Tibial artery (tissue), 4 donors: ENCODE data around the gene GPR153.

Source experiments
- DNase-seq, 2 donors: peaks; one replicate each; pipeline ENCODE4 v3.0.0-alpha.2; 2019
- H3K27ac ChIP-seq, 2 donors: fragments of 200-600 bp; sonication (generic) in 1 of 2; 1 replicate in 1 of 2; 2 replicates in 1 of 2; pipeline ENCODE4 v1.5.1; 2018 to 2019; ENCODE audit warnings: mild to moderate bottlenecking in 1 of 2
- H3K27me3 ChIP-seq, 2 donors: fragments of 200-600 bp; sonication (generic) in 1 of 2; one replicate each; pipeline versions ENCODE4 v1.5.1 to v1.6.0; 2016 to 2019
- H3K36me3 ChIP-seq, 3 donors: fragments of 200-600 bp; sonication (generic) in 2 of 3; one replicate each; pipeline ENCODE4 v1.5.1; 2016 to 2019; ENCODE audit warnings: mild to moderate bottlenecking in 2 of 3
- H3K4me1 ChIP-seq, 4 donors: fragments of 200-600 bp; sonication (generic) in 2 of 4; 1 replicate in 3 of 4; 2 replicates in 1 of 4; pipeline ENCODE4 v1.5.1; 2016 to 2019
- H3K4me3 ChIP-seq, 2 donors: fragments of 200-600 bp; sonication (generic) in 1 of 2; 1 replicate in 1 of 2; 2 replicates in 1 of 2; pipeline ENCODE4 v1.5.1; 2018 to 2019; ENCODE audit warnings: mild to moderate bottlenecking in 2 of 2
- H3K9me3 ChIP-seq, 3 donors: fragments of 200-600 bp; sonication (generic) in 1 of 3; one replicate each; pipeline ENCODE4 v1.5.1; 2016 to 2019
- CTCF ChIP-seq, 2 experiments: fragments of 200-600 bp in 1 of 2; fragments of 450-650 bp in 1 of 2; IDR thresholded peaks; one replicate each; pipeline ENCODE4 v1.5.1; 2017 to 2019; ENCODE audit warnings: antibody characterized with exemption in 2 of 2, mild to moderate bottlenecking in 1 of 2, moderate library complexity in 1 of 2
- intact Hi-C: fragments of 100-400 bp; cut with DNase I; formaldehyde crosslinking; loops from one replicate; pipeline ENCODE4 v1.15.0; 2023; ENCODE audit warnings: low total_unique reads

GPR153 gene

GRCh38 chr1:6249739-6250689, 10.9 kb downstream of the GPR153 start:
- H3K4me3 ChIP-seq = no peak overlapping the region
- intact Hi-C loops = loop anchor here (5.0 kb wide), 2 partner anchors 92 to 188 kb away; no protein-coding TSS in a partner anchor
- peaks cover 6 to 88% of the 10 kb centered on the region in 2 donors for H3K27me3 ChIP-seq
- peaks cover 0 to 5% (median 0%) of the 10 kb centered on the region in 3 donors for H3K36me3 ChIP-seq
- no peak for DNase-seq
- H3K27ac ChIP-seq = no peak overlapping the region
- H3K9me3 ChIP-seq = no peaks in the 10 kb centered on the region
- no peak for TF ChIP-seq CTCF (IDR thresholded peaks at IDR 0.05)
- peaks cover 0 to 28% (median 9%) of the 10 kb centered on the region in 4 donors for H3K4me1 ChIP-seq

- Histone ChIP-seq H3K27me3 (peaks cover 6 to 95% of the 10 kb centered on the region in 2 donors), H3K36me3 (peaks cover 0 to 2% (median 0%) of the 10 kb centered on the region in 3 donors), H3K27ac (no peak overlapping the region), H3K4me1 (peaks cover 0 to 31% (median 9%) of the 10 kb centered on the region in 4 donors), H3K4me3 (no peak overlapping the region), H3K9me3 (no peaks in the 10 kb centered on the region)
- no peak for TF ChIP-seq CTCF (IDR thresholded peaks at IDR 0.05)
- no peak for DNase-seq
- intact Hi-C loops = loop anchor here (5.0 kb wide), 2 partner anchors 93 to 187 kb away; no protein-coding TSS in a partner anchor
Observed at GRCh38 chr1:6248932-6249738, 11.8 kb downstream of the GPR153 start.

- no peak overlapping the region for H3K27ac ChIP-seq
- no peak for TF ChIP-seq CTCF (IDR thresholded peaks at IDR 0.05)
- intact Hi-C loops = loop anchor here (5.0 kb wide), 2 partner anchors 94 to 186 kb away; no protein-coding TSS in a partner anchor
- no peak for DNase-seq
- H3K27me3 ChIP-seq = peaks cover 12 to 95% of the 10 kb centered on the region in 2 donors
- H3K4me1 ChIP-seq = peaks cover 0 to 31% (median 9%) of the 10 kb centered on the region in 4 donors
- no peak overlapping the region for H3K4me3 ChIP-seq
- H3K9me3 ChIP-seq = no peaks in the 10 kb centered on the region
- H3K36me3 ChIP-seq = no peaks in the 10 kb centered on the region
Observed at GRCh38 chr1:6248161-6248776, 12.6 kb downstream of the GPR153 start.

GRCh38 chr1:6247651-6248050, 13.2 kb downstream of the GPR153 start:
- Histone ChIP-seq H3K4me3 (no peak overlapping the region), H3K4me1 (peaks cover 0 to 31% (median 10%) of the 10 kb centered on the region in 4 donors)

More at GRCh38 chr1:6247651-6248050, 13.2 kb downstream of the GPR153 start:
- Histone ChIP-seq H3K27me3 (peaks cover 15 to 96% of the 10 kb centered on the region in 2 donors), H3K9me3 (no peaks in the 10 kb centered on the region), H3K27ac (no peak overlapping the region), H3K36me3 (no peaks in the 10 kb centered on the region)
- no peak for TF ChIP-seq CTCF (IDR thresholded peaks at IDR 0.05)
- intact Hi-C loops = loop anchor here (2.0 to 5.0 kb wide), 3 partner anchors 95 to 185 kb away; no protein-coding TSS in a partner anchor
- DNase-seq = no peak
